Mesenchymal stem cell (in vitro differentiated cells and primary cell): ENCODE data around the gene ZNF541.
"Not testable (repeated sequence)": the region's sequence is repeated elsewhere in the genome, so short reads cannot be mapped to it uniquely, and the experiment has no call there.

Source experiments
- DNase-seq: peaks from one replicate; pipeline ENCODE4 v3.0.0-alpha.2; 2013
- H2AFZ ChIP-seq: one replicate; pipeline ENCODE4 v1.6.1; 2013; ENCODE audit warnings: low read depth, mild to moderate bottlenecking, control low read depth, inconsistent platforms, low read length, moderate library complexity
- H2AK5ac ChIP-seq: 2 replicates; pipeline ENCODE4 v1.6.1; 2013; ENCODE audit warnings: low read length, moderate library complexity, mild to moderate bottlenecking, inconsistent platforms; ENCODE audit not compliant: severe bottlenecking
- H2BK120ac ChIP-seq: one replicate; pipeline ENCODE4 v1.6.1; 2013; ENCODE audit warnings: low read depth, mild to moderate bottlenecking, inconsistent platforms, low read length, moderate library complexity
- H2BK12ac ChIP-seq, 2 experiments: one replicate each; pipeline ENCODE4 v1.6.1; 2013; ENCODE audit warnings: inconsistent platforms in 2 of 2, low read length in 2 of 2, mild to moderate bottlenecking in 2 of 2, moderate library complexity in 2 of 2, control low read depth in 1 of 2
- H2BK15ac ChIP-seq: one replicate; pipeline ENCODE4 v1.6.1; 2013; ENCODE audit warnings: mild to moderate bottlenecking, low read depth, inconsistent platforms; ENCODE audit not compliant: poor library complexity, severe bottlenecking
- H2BK5ac ChIP-seq: 2 replicates; pipeline ENCODE4 v1.6.1; 2013; ENCODE audit warnings: low read depth, mild to moderate bottlenecking, low read length, control low read depth, inconsistent platforms; ENCODE audit not compliant: poor library complexity, severe bottlenecking
- H3K14ac ChIP-seq, 2 experiments: one replicate each; pipeline ENCODE4 v1.6.1; 2013; ENCODE audit warnings: inconsistent platforms in 2 of 2, low read length in 2 of 2, control low read depth in 1 of 2, mild to moderate bottlenecking in 1 of 2, moderate library complexity in 1 of 2
- H3K18ac ChIP-seq, 2 experiments: one replicate each; pipeline ENCODE4 v1.6.1; 2013; ENCODE audit warnings: inconsistent platforms in 2 of 2, low read length in 2 of 2, control low read depth in 1 of 2, low read depth in 1 of 2, mild to moderate bottlenecking in 1 of 2
- H3K23ac ChIP-seq, 2 experiments: one replicate each; pipeline ENCODE4 v1.6.1; 2013; ENCODE audit warnings: inconsistent platforms in 2 of 2, low read length in 2 of 2, mild to moderate bottlenecking in 2 of 2, moderate library complexity in 2 of 2, control low read depth in 1 of 2
- H3K27ac ChIP-seq: 2 replicates; pipeline ENCODE4 v1.5.1; 2013; ENCODE audit warnings: mild to moderate bottlenecking, moderate library complexity, low read length, control low read depth, inconsistent platforms; ENCODE audit not compliant: poor library complexity, severe bottlenecking
- H3K27me3 ChIP-seq, 2 experiments: 2 replicates each; pipeline versions ENCODE4 v1.6.1 to v1.7.0; 2013; ENCODE audit warnings: low read length in 2 of 2, mild to moderate bottlenecking in 2 of 2, moderate library complexity in 2 of 2, control low read depth in 1 of 2, inconsistent platforms in 1 of 2; ENCODE audit not compliant: control insufficient read depth in 1 of 2, insufficient read depth in 1 of 2
- H3K36me3 ChIP-seq, 2 experiments: 2 replicates each; pipeline versions ENCODE4 v1.6.1 to v1.7.0; 2013; ENCODE audit warnings: low read length in 2 of 2, control low read depth in 1 of 2, inconsistent platforms in 1 of 2, low read depth in 1 of 2, mild to moderate bottlenecking in 1 of 2; ENCODE audit not compliant: insufficient read depth in 2 of 2, control insufficient read depth in 1 of 2
- H3K4ac ChIP-seq, 2 experiments: one replicate each; pipeline ENCODE4 v1.6.1; 2013; ENCODE audit warnings: inconsistent platforms in 2 of 2, low read length in 2 of 2, mild to moderate bottlenecking in 2 of 2, moderate library complexity in 2 of 2, control low read depth in 1 of 2, low read depth in 1 of 2
- H3K4me1 ChIP-seq: 2 replicates; pipeline ENCODE4 v1.6.1; 2013; ENCODE audit warnings: low read depth, low read length, control low read depth; ENCODE audit not compliant: control insufficient read depth, insufficient read depth
- H3K4me2 ChIP-seq: 2 replicates; pipeline ENCODE4 v1.6.1; 2013; ENCODE audit warnings: low read length, mild to moderate bottlenecking, inconsistent platforms; ENCODE audit not compliant: poor library complexity, severe bottlenecking
- H3K4me3 ChIP-seq, 2 experiments: 2 replicates each; pipeline versions ENCODE4 v1.5.1 to v1.7.0; 2013; ENCODE audit warnings: low read length in 2 of 2, mild to moderate bottlenecking in 2 of 2, control low read depth in 1 of 2, low read depth in 1 of 2; ENCODE audit not compliant: insufficient read depth in 1 of 2
- H3K79me1 ChIP-seq: replicated peaks from 2 replicates; pipeline ENCODE4 v1.6.1; 2013; ENCODE audit warnings: mild to moderate bottlenecking, control low read depth, low read length, inconsistent platforms; ENCODE audit not compliant: poor library complexity, severe bottlenecking
- H3K9ac ChIP-seq: 2 replicates; pipeline ENCODE4 v1.7.0; 2013; ENCODE audit warnings: mild to moderate bottlenecking, low read length, moderate library complexity
- H3K9me3 ChIP-seq: 2 replicates; pipeline ENCODE4 v1.7.0; 2013; ENCODE audit warnings: mild to moderate bottlenecking, low read length; ENCODE audit not compliant: control insufficient read depth
- H4K8ac ChIP-seq: one replicate; pipeline ENCODE4 v1.6.1; 2013; ENCODE audit warnings: inconsistent platforms, mild to moderate bottlenecking, low read length, moderate library complexity
- H4K91ac ChIP-seq: one replicate; pipeline ENCODE4 v1.6.1; 2013; ENCODE audit warnings: mild to moderate bottlenecking, low read length, inconsistent platforms
- WGBS: methylation state at CpG from one replicate; pipeline ENCODE4 v1.1.7; 2013; ENCODE audit warnings: mixed read lengths; 5-methylcytosine and 5-hydroxymethylcytosine counted together

Gene ZNF541

DNA sequence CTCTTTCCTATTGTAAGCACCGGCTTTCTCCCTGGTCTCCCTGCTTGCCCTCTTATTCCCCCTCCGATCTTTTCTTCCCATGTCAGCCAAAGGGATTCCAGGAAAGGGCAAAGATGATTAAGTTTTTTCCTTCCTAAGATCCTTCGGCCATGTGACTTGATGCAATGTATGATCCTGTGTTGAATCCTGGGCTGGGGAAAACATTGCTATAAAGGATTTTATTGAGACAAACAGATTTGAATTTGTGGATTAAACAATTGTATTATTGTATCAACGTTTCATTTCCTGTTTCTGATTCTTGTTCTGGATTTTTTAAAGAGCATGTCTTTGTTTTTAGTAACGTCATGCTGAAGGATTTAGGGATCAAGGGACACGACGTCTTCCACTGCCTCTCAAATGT lies 16.9 kb upstream of the ZNF541 start:
- Histone ChIP-seq H3K4me1 (no peaks in the 10 kb centered on the region), H3K79me1 (no peaks in the 10 kb centered on the region)

DNA sequence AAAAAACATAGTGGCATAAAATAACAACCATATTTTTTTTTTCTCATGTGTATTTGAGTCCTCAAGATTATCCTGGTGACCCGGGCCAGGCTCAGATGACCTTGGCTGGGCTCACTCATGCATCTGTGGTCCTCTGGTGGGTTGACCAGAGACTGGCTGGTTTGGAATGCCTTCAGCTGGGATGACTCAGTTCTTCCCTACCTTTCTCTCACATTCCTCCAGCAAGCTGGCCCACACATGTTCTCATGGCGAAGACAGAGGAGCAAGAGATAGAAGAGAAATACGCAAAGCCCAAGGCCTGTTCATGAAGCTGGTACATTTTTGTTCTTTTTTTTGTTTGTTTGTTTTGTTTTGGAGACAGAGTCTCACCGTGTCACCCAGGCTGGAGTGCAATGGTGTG lies 14.3 kb upstream of the ZNF541 start:
- no peak overlapping the region for H3K4me3 ChIP-seq

More for the DNA sequence above, 16.9 kb upstream of the ZNF541 start:
- Histone ChIP-seq H2AFZ (no peak overlapping the region), H2BK15ac (no peak overlapping the region), H3K27me3 (no peaks in the 10 kb centered on the region), H2BK120ac (no peak overlapping the region), H4K91ac (no peak overlapping the region), H3K4me3 (no peak overlapping the region), H4K8ac (no peak overlapping the region), H3K4me2 (no peak overlapping the region), H3K4ac (no peak overlapping the region), H2BK5ac (no peak overlapping the region), H2AK5ac (no peak overlapping the region), H3K23ac (no peak overlapping the region), H3K18ac (no peak overlapping the region), H3K36me3 (no peaks in the 10 kb centered on the region), H3K9ac (no peak overlapping the region), H3K9me3 (peaks cover 7% of the 10 kb centered on the region), H2BK12ac (no peak overlapping the region), H3K27ac (no peak overlapping the region), H3K14ac (no peak overlapping the region)
- WGBS, result 73% methylated on average over 7 of the region's 7 CpGs
- DNase-seq, result no peak

DNA sequence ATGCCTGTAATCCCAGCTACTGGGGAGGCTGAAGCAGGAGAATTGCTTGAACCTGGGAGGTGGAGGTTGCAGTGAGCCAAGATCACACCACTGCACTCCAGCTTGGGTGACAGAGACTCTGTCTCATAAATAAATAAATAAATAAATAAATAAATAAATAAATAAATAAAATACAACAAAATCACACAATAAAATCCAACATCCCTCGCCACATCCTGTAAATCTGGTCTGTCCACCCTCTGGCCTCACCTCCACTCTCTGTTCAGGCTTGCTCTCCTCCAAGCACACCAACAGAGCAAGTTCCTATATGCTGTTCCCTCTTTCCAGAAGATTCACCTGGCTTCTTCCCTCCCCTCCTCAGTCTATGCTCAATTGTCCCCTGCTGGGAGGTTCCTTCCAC lies 10.2 kb upstream of the ZNF541 start:
- peak overlapping the region; percentile 69 for H3K9ac ChIP-seq
- not testable (repeated sequence) for H3K4ac ChIP-seq, H3K4me3 ChIP-seq, H3K27me3 ChIP-seq, H3K4me1 ChIP-seq, H3K14ac ChIP-seq, H3K23ac ChIP-seq, H3K27ac ChIP-seq, H3K79me1 ChIP-seq, H3K36me3 ChIP-seq, DNase-seq, H2BK15ac ChIP-seq, H2BK120ac ChIP-seq, H3K4me2 ChIP-seq, H4K8ac ChIP-seq, H3K18ac ChIP-seq, H2BK5ac ChIP-seq, H3K9me3 ChIP-seq, H4K91ac ChIP-seq, H2AK5ac ChIP-seq, H2AFZ ChIP-seq
- WGBS, result 91% methylated on average over 1 of the region's 1 CpG
- H2BK12ac ChIP-seq, result peak overlapping the region in 1 of 2 experiments; percentile 70

More for the DNA sequence above, 14.3 kb upstream of the ZNF541 start:
- Histone ChIP-seq H4K8ac (no peak overlapping the region), H2BK15ac (no peak overlapping the region), H3K14ac (no peak overlapping the region), H2BK12ac (no peak overlapping the region), H2AFZ (no peak overlapping the region), H3K4me2 (no peak overlapping the region), H3K79me1 (no peaks in the 10 kb centered on the region), H3K23ac (no peak overlapping the region), H3K18ac (no peak overlapping the region), H3K4ac (no peak overlapping the region), H3K36me3 (no peaks in the 10 kb centered on the region), H3K27me3 (no peaks in the 10 kb centered on the region), H3K27ac (no peak overlapping the region), H2BK5ac (no peak overlapping the region), H3K4me1 (no peaks in the 10 kb centered on the region), H2BK120ac (no peak overlapping the region), H3K9ac (no peak overlapping the region), H2AK5ac (no peak overlapping the region), H3K9me3 (peaks cover 7% of the 10 kb centered on the region), H4K91ac (no peak overlapping the region)
- 86% methylated on average over 4 of the region's 4 CpGs for WGBS
- DNase-seq, result no peak

DNA sequence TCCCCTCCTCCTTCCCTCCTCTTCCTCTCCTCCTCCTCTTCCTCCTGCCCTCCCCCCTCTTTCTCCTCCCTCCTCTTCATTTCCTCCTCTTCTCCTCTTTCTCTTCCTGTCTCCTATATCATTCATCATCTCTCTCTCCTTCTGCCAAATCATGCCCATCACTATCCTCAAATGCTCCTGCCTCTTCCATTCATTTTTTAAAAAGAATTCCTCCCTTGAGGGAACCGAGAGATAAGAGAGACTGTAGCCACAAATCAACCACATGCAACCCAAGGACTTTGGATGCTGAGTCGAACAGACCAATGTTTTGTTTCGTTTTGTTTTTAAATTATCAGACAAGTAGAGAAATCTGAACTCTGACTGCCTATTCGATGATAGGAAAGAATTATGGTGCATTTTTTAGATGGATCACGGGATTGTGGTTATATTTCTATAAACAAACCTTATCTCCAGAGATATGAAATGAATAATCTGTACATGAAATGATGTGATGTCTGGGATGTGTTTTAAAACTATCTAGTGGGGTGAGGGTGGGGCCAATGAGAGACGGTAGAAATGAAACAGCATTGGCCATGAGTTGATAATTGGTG lies 9.5 kb upstream of the ZNF541 start:
- peak; percentile 78 for DNase-seq
- H3K27me3 ChIP-seq, result no peaks in the 10 kb centered on the region
- no peaks in the 10 kb centered on the region for H3K79me1 ChIP-seq
- H3K18ac ChIP-seq, result peak overlapping the region in 1 of 2 experiments; percentile 81
- no peak overlapping the region for H4K91ac ChIP-seq
- no peak overlapping the region for H3K4me2 ChIP-seq
- peaks cover 7% of the 10 kb centered on the region for H3K9me3 ChIP-seq
- H2BK15ac ChIP-seq, result no peak overlapping the region
- H3K4ac ChIP-seq, result no peak overlapping the region
- WGBS, result 26% methylated on average over 2 of the region's 6 CpGs
- H2BK120ac ChIP-seq, result no peak overlapping the region
- no peaks in the 10 kb centered on the region for H3K36me3 ChIP-seq
- no peak overlapping the region for H2BK12ac ChIP-seq
- H3K9ac ChIP-seq, result peak overlapping the region; percentile 69
- H3K27ac ChIP-seq, result no peak overlapping the region
- no peak overlapping the region for H2AK5ac ChIP-seq
- no peak overlapping the region for H2BK5ac ChIP-seq
- no peak overlapping the region for H2AFZ ChIP-seq
- H3K4me1 ChIP-seq, result peaks cover 3% of the 10 kb centered on the region
- H3K14ac ChIP-seq, result no peak overlapping the region
- H3K23ac ChIP-seq, result no peak overlapping the region
- no peak overlapping the region for H4K8ac ChIP-seq
- H3K4me3 ChIP-seq, result peak overlapping the region in 1 of 2 experiments; percentile 54
